MM.1S (cell line): ENCODE measurements around the gene METAP1D.

Source experiments
- DNase-seq: peaks from one replicate; pipeline ENCODE4 v3.0.0-alpha.2; 2015
- H2AFZ ChIP-seq: fragments of 300-600 bp; sonication (generic); 2 replicates; pipeline ENCODE4 v1.6.0; 2016; ENCODE audit warnings: antibody characterized with exemption, low read length
- H3F3A ChIP-seq: fragments of 300-600 bp; sonication (generic); 2 replicates; pipeline ENCODE4 v1.6.1; 2016; ENCODE audit warnings: mild to moderate bottlenecking, antibody characterized with exemption, low read length, moderate library complexity, mixed read lengths; ENCODE audit not compliant: insufficient read depth
- H3K27ac ChIP-seq: fragments of 300-600 bp; sonication (generic); 2 replicates; pipeline ENCODE4 v1.5.1; 2016; ENCODE audit warnings: mild to moderate bottlenecking, low read length
- H3K27me3 ChIP-seq: fragments of 300-600 bp; sonication (generic); replicated peaks from 2 replicates; pipeline ENCODE4 v1.6.0; 2016; ENCODE audit warnings: low read length; ENCODE audit not compliant: insufficient read depth
- H3K36me3 ChIP-seq: fragments of 300-600 bp; sonication (generic); replicated peaks from 2 replicates; pipeline ENCODE4 v1.6.1; 2016; ENCODE audit warnings: mild to moderate bottlenecking, low read length, mixed read lengths; ENCODE audit not compliant: insufficient read depth
- H3K4me1 ChIP-seq: fragments of 300-600 bp; sonication (generic); 2 replicates; pipeline ENCODE4 v1.6.1; 2016; ENCODE audit warnings: low read length, mixed read lengths
- H3K4me2 ChIP-seq: fragments of 300-600 bp; sonication (generic); 2 replicates; pipeline ENCODE4 v1.6.0; 2016; ENCODE audit warnings: low read depth, low read length
- H3K4me3 ChIP-seq: fragments of 300-600 bp; sonication (generic); 2 replicates; pipeline ENCODE4 v1.5.1; 2016; ENCODE audit warnings: low read length, mixed read lengths
- H3K79me2 ChIP-seq: fragments of 300-600 bp; sonication (generic); 2 replicates; pipeline ENCODE4 v1.6.1; 2016; ENCODE audit warnings: mixed run types, low read length, mixed read lengths
- H3K9ac ChIP-seq: fragments of 300-600 bp; sonication (generic); 2 replicates; pipeline ENCODE4 v1.6.1; 2016; ENCODE audit warnings: low read length, mixed read lengths
- H3K9me2 ChIP-seq: fragments of 300-600 bp; sonication (generic); replicated peaks from 2 replicates; pipeline ENCODE4 v1.6.1; 2016; ENCODE audit warnings: mild to moderate bottlenecking, low read length, mixed read lengths; ENCODE audit not compliant: insufficient read depth
- H3K9me3 ChIP-seq: fragments of 300-600 bp; sonication (generic); replicated peaks from 2 replicates; pipeline ENCODE4 v1.6.1; 2016; ENCODE audit warnings: mild to moderate bottlenecking, low read length, mixed read lengths; ENCODE audit not compliant: insufficient read depth
- H4K20me1 ChIP-seq: fragments of 300-600 bp; sonication (generic); 2 replicates; pipeline ENCODE4 v1.6.1; 2016; ENCODE audit warnings: mild to moderate bottlenecking, low read length, moderate library complexity, mixed read lengths; ENCODE audit not compliant: insufficient read depth
- EZH2 ChIP-seq: fragments of 300-600 bp; sonication (generic); optimal IDR thresholded peaks from 2 replicates; pipeline ENCODE3; 2017; ENCODE audit warnings: low read depth, mild to moderate bottlenecking, antibody characterized with exemption, low read length, mixed read lengths
- EZH2phosphoT487 ChIP-seq: fragments of 300-600 bp; sonication (generic); IDR thresholded peaks from 2 replicates; pipeline ENCODE4 v1.6.1; 2018; ENCODE audit warnings: antibody characterized with exemption, low read length
- TF ChIP-seq, protein P1 (sequence below): fragments of 300-600 bp; sonication (generic); IDR thresholded peaks from 2 replicates; pipeline ENCODE4 v1.5.1; 2016; ENCODE audit warnings: antibody characterized with exemption, low read length, mixed read lengths

Gene METAP1D

DNA sequence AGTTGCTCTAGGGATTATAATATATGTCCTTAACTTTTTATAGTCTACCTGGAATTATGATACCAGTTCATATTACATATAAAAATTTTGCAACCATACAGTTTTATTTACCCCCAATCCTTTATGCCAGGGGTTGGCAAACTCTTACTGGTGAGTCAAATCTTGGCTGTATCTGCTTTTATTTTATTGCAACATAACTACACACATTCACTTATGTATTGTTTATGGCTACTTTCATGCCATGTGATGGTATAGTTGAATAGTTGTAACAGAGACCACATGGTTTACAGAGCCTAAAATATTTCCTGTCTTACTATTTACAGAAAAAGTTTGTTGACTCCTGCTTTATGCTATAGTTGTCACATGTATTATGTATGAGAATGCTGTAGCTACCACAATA lies 128.7 kb downstream of the METAP1D start:
- no peak overlapping the region for H3K9ac ChIP-seq
- H3K4me1 ChIP-seq, result no peaks in the 10 kb centered on the region
- H3K27me3 ChIP-seq, result no peaks in the 10 kb centered on the region
- no peaks in the 10 kb centered on the region for H3K9me3 ChIP-seq
- no peak overlapping the region for H3K4me2 ChIP-seq
- DNase-seq, result no peak
- TF ChIP-seq, protein P1, sequence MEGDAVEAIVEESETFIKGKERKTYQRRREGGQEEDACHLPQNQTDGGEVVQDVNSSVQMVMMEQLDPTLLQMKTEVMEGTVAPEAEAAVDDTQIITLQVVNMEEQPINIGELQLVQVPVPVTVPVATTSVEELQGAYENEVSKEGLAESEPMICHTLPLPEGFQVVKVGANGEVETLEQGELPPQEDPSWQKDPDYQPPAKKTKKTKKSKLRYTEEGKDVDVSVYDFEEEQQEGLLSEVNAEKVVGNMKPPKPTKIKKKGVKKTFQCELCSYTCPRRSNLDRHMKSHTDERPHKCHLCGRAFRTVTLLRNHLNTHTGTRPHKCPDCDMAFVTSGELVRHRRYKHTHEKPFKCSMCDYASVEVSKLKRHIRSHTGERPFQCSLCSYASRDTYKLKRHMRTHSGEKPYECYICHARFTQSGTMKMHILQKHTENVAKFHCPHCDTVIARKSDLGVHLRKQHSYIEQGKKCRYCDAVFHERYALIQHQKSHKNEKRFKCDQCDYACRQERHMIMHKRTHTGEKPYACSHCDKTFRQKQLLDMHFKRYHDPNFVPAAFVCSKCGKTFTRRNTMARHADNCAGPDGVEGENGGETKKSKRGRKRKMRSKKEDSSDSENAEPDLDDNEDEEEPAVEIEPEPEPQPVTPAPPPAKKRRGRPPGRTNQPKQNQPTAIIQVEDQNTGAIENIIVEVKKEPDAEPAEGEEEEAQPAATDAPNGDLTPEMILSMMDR, result no peak
- no peak for TF ChIP-seq EZH2
- no peak for TF ChIP-seq EZH2phosphoT487
- H3K79me2 ChIP-seq, result no peaks in the 10 kb centered on the region
- no peaks in the 10 kb centered on the region for H4K20me1 ChIP-seq
- no peaks in the 10 kb centered on the region for H3F3A ChIP-seq
- no peaks in the 10 kb centered on the region for H3K36me3 ChIP-seq
- no peak overlapping the region for H3K27ac ChIP-seq
- no peak overlapping the region for H3K4me3 ChIP-seq
- H2AFZ ChIP-seq, result no peak overlapping the region
- H3K9me2 ChIP-seq, result no peaks in the 10 kb centered on the region

DNA sequence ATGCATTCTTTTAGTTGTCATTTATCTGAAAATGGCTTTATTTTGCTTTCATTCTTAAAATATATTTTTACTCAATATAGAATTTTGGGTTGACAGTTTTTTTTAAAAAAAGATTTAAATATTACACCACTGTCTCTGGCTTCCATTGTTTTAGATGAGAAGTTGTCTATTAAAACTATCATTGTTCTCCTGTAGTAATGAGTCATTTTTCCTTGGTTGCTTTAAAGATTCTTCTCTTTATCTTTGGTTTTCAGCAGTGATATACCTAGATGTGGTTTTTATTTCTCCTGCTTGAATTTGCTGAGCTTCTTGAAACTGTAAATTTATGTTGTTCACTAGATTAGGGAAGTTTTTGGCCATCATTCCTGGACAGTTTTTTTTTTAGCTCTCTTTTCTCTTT lies 129.7 kb downstream of the METAP1D start:
- Histone ChIP-seq H3K4me2 (no peak overlapping the region), H2AFZ (no peak overlapping the region), H3K9ac (no peak overlapping the region), H4K20me1 (no peaks in the 10 kb centered on the region), H3F3A (no peaks in the 10 kb centered on the region), H3K9me3 (no peaks in the 10 kb centered on the region), H3K79me2 (no peaks in the 10 kb centered on the region), H3K9me2 (no peaks in the 10 kb centered on the region), H3K27me3 (no peaks in the 10 kb centered on the region), H3K27ac (no peak overlapping the region), H3K4me1 (no peaks in the 10 kb centered on the region), H3K4me3 (no peak overlapping the region), H3K36me3 (no peaks in the 10 kb centered on the region)
- no peak for DNase-seq
- TF ChIP-seq, protein P1, result no peak
- TF ChIP-seq EZH2 (no peak), EZH2phosphoT487 (no peak)
